G401 (cell line): ENCODE results near the gene ACAP3. TPM values are rescaled to one million over a fixed set of nuclear protein-coding genes. Genes with fewer than 3 reads are reported as not detected.
"Not testable (repeated sequence)": the region's sequence is repeated elsewhere in the genome, so short reads cannot be mapped to it uniquely, and the experiment has no call there.

ENCODE experiments used
- DNase-seq: peaks from one replicate; pipeline ENCODE4 v3.0.0-alpha.2; 2015; ENCODE audit warnings: low spot score
- in situ Hi-C: cut with HindIII; loops from 2 replicates; pipeline ENCODE4 v1.10.0; 2016; ENCODE audit warnings: low sequenced_read_pairs, mixed read lengths
- total RNA-seq: library from RNA; depleted of rRNA; stranded (reverse); fragments of >200 nt; shearing (Covaris generic); gene quantifications from 2 replicates; pipeline ENCODE4 v1.2.3, GENCODE V29; 2014

ACAP3 gene
- total RNA-seq, 1 experiment from 2014 or later = 33.8 TPM

GRCh38 chr1:1256956-1257871, 50.5 kb downstream of the ACAP3 start:
- in situ Hi-C loops = no loop called here
- DNase-seq = no peak

- DNase-seq = no peak
- in situ Hi-C loops = no loop called here
Measured at GRCh38 chr1:1255611-1256010, 52.1 kb downstream of the ACAP3 start.

- no peak for DNase-seq
- in situ Hi-C loops = no loop called here
Measured at GRCh38 chr1:1255078-1255477, 52.7 kb downstream of the ACAP3 start.

GRCh38 chr1:1254667-1254998, 53.1 kb downstream of the ACAP3 start:
- DNase-seq = no peak
- in situ Hi-C loops = no loop called here

GRCh38 chr1:1253972-1254666, 53.6 kb downstream of the ACAP3 start:
- in situ Hi-C loops = no loop called here
- DNase-seq = no peak

DNA sequence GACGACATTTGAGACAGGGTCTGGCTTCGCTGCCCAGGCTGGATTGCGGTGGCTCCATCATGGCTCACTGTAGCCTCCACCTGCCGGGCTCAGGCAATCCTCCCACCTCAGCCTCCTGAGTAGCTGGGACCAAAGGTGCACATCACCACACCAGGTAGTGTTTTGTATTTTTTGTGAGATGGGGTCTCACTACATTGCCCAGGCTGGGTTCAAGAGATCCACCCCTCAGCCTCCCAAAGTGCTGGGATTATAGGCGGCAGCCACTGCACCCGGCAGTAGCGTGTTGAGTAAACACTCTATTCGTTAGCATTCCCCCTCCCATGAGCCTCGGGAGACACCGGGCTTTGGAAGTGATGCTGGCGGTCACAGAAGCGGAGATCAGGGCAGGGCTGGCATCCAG, 54.4 kb downstream of the ACAP3 start:
- no peak for DNase-seq
- in situ Hi-C loops = no loop called here

- in situ Hi-C loops = no loop called here
- DNase-seq = no peak
Measured at GRCh38 chr1:1250786-1251284, 56.9 kb downstream of the ACAP3 start.

GRCh38 chr1:1248009-1248913, 59.5 kb downstream of the ACAP3 start:
- DNase-seq, in situ Hi-C loops: not testable (repeated sequence)

DNA sequence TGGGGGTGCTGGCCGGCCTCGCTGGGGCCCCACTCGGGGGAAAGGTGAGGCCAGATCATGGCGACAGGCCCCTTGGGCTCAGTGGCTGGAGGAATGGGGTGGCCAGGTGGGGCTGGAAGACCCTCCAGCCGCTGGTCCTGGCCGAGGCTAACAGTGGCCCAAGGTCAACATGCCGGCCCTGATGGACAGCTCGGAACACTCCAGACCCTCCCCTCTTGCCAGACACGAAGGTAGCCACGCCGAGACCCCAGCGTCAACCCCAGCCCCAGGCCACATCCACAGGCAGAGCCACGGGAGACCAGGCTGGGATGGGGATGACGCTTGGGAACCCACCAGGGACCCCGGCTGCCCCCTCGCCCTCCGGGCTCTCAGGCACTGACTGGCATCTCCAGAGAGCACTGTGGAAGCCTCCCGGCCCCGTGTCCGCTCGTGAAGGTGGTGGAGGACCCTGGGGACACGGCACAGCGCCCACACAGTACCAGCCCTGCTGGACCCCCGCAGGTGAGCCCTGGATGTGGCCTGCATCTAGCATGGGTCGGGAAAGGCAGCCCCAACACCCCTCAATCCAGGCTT, 60.3 kb downstream of the ACAP3 start:
- DNase-seq = no peak
- in situ Hi-C loops = no loop called here

DNA sequence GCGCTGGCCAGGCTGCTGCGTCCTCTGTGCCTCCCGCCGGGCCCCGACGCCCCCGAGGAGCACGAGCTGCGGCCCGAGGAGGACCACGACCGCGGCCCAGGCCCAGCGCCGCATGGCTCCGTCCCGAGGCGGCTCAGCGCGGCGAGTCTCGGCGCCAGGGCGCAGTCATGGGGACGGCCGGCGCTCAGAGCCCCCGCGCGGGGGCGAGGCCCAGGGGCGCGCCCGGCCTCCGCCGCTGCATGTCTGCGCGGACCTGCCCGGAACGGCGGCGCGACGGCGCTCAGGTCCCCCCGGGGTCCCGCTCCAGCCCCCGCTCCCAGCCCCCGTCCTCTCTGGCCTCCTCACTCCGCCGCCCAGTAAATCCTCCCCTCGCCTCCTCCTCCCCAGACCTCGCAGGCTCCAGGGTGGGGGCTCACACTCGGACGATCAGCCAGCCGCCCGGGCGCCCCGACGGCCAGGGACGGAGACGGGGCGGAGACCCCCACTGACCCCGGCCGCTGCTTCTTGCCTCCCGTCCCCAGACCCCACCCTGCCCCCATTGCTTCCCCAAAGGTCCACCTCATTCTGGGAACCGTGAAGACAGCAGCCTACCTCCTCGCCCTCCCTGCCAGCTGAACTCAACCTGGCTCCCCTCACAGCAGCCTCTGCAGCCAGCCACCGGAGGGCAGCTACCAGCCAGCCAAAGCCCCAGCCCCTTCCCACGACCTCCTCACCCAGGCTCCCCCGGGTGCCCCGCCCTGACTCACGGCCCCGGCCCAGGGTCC, 61.0 kb downstream of the ACAP3 start, which contains the start of gene C1QTNF12:
TSS of gene C1QTNF12 (minus strand) at position 146 of the 764 bp plus-strand sequence. CDS start at position 114, 32 bp downstream.
- in situ Hi-C loops = no loop called here
- DNase-seq = no peak

DNA sequence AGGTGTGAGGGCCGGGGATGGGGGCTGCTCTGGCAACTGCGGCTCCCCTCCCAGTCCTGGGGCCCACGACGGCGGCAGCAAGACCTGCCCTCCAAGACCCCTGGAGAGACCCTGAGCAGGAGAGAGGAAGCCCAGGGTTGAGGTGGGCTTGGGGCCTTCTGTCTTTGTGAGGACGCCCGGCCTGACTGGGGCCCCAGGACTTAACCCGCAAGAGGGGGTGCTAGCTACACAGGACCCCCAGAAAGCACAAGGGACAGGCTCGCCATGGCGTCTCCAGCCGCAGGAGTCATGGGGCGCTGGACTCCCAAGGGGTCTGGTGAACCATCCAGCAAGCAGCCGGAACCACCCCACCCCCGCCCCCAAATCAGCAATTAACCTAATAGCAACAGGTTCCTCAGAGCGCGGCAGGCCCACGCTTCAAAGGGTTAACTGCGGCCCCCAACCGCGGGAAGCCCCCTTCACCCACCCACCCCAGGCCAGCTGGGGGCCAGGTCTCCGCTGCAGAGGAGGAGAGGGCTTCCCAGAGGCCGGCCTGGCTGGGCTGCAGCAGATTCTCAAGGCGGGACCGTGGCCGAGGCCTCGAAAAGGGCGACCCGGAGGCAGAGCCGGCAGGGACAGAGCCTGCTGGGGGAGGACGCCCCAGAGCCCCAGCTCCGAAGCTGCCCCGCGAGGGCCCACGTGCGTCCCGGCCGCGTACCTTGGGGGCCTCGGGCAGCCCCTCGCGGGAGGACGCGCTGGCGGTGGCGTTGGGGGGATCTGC, 61.7 kb downstream of the ACAP3 start:
- in situ Hi-C loops = no loop called here

GRCh38 chr1:1245178-1245816, 62.4 kb downstream of the ACAP3 start:
- no peak for DNase-seq
- in situ Hi-C loops = no loop called here

More for the DNA sequence above, 61.7 kb downstream of the ACAP3 start:
- DNase-seq = no peak

DNA sequence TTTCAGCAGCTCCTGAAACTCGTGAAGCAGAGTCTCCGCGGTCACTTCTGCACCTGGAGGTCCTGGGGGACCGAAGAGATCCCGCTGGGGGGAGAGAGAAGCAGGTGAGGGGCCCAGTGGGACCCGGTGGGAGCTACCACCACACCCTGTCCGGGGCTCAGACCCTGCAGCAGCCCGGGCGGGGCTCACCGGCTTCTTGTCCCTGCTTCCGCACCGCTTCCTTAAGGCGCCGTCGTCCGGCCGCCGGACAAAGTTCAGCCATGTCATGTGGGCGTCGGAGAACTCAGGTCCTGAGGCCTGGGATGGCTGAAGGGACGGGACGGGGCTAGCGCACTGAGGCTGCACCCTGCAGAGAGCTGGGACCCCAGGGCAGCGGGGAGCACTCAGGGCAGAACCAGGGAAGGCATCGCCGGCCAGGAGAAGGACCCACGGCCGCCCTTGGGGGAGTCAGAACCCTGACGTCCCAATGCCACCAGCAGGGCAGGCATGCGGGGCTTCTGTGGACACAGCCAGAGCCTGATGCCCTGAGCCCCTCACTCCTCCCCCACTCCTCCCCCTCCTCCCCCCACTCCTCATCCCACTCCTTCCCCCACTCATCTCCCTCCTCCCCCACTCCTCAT, 63.4 kb downstream of the ACAP3 start:
- DNase-seq = no peak
- in situ Hi-C loops = no loop called here

DNA sequence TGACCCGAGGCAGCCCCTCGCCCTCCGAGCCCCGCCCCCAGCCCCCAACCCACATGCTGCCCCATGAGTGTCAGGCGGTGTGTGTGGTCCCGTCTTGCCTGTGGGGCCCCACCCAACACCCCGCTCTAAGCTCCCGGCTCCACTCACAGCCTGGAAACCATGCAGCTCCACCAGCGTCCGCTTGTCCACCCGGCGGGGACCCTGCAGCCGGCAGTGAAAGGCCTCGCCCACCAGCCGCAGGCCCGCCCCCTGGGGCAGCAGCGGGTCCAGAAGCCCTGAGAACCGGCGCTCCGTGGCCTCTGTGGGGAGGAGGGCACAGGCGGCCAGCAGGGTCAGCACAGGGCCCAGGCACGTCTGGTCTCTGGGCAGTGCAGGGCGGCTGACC, 63.9 kb downstream of the ACAP3 start:
- in situ Hi-C loops = no loop called here
- DNase-seq = no peak

GRCh38 chr1:1243266-1243660, 64.5 kb downstream of the ACAP3 start:
- in situ Hi-C loops = no loop called here
- no peak for DNase-seq

DNA sequence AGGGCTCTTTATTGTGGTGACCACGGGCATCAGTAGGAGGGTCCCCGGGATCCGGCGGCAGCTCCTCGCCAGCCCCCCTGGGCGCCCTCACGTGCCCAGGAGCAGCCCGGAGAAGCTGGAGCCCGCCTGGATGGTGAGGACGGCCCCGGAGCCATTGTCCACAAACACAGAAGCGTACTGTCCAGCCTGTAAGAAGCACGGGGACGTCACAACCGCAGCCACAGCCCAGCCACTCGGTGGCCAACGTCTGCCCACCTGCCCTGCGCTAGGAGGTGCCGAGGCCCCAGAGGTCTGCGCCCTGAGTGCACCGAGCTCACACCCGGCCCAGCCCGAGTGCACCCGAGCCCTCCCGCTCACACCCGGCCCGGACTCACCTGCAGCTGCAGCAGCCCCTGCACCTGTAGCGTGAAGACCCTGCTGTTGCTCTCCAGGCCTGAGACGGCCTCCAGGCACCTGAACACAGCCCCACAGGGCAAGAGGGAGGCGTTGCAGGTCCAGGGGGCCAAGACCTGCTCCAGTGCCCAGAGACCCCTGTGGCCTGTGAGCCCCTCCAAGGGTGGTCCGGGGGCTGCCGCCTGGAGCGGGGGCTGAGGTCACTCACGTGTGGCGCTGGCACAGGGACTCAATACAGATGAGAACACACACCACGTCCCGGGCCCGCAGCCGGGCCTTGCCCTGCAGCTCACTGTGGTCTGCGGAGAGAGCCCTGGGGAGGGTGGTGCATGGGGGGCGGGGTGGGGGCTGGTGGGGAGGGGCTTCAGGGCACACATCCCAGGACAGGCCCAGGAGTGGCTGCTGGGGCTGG, 65.1 kb downstream of the ACAP3 start:
- DNase-seq = no peak
- in situ Hi-C loops = no loop called here
